NCI-H128 (cell line): ENCODE measurements around the gene RIF1.
"Not testable (repeated sequence)": the region's sequence is repeated elsewhere in the genome, so short reads cannot be mapped to it uniquely, and the experiment has no call there.

Source experiments
- DNase-seq: peaks from one replicate; lab custom pipeline; 2025; ENCODE audit not compliant: unreplicated experiment; lab: John Stamatoyannopoulos, UW

The RIF1 gene

GRCh38 chr2:151408788-151409600, 708 bp upstream of the RIF1 start:
- no peak for DNase-seq

GRCh38 chr2:151410485-151410834, 758 bp downstream of the RIF1 start:
- no peak for DNase-seq

- DNase-seq: no peak
Measured at GRCh38 chr2:151417650-151418049, 7.9 kb downstream of the RIF1 start.

GRCh38 chr2:151421681-151422080, 12.0 kb downstream of the RIF1 start:
- not testable (repeated sequence) for DNase-seq

GRCh38 chr2:151422917-151423439, 13.3 kb downstream of the RIF1 start:
- no peak for DNase-seq

- no peak for DNase-seq
Measured at GRCh38 chr2:151423760-151424159, 14.1 kb downstream of the RIF1 start.

GRCh38 chr2:151437630-151438029, 27.9 kb downstream of the RIF1 start:
- no peak for DNase-seq

- no peak for DNase-seq
Measured at GRCh38 chr2:151438506-151438905, 28.8 kb downstream of the RIF1 start.

GRCh38 chr2:151439127-151439526, 29.4 kb downstream of the RIF1 start:
- DNase-seq: no peak

GRCh38 chr2:151459358-151459757, 49.7 kb downstream of the RIF1 start:
- no peak for DNase-seq

- DNase-seq: no peak
Measured at GRCh38 chr2:151465771-151466170, 56.1 kb downstream of the RIF1 start.

GRCh38 chr2:151470556-151470955, 60.9 kb downstream of the RIF1 start:
- no peak for DNase-seq

- DNase-seq: no peak
Measured at GRCh38 chr2:151472966-151473365, 63.3 kb downstream of the RIF1 start.

GRCh38 chr2:151475071-151475470, 65.4 kb downstream of the RIF1 start:
- no peak for DNase-seq

GRCh38 chr2:151476287-151476686, 66.6 kb downstream of the RIF1 start:
- no peak for DNase-seq

GRCh38 chr2:151478011-151478410, 68.3 kb downstream of the RIF1 start:
- DNase-seq: no peak

- DNase-seq: no peak
Measured at GRCh38 chr2:151481744-151482143, 72.0 kb downstream of the RIF1 start.

GRCh38 chr2:151482171-151482725, 72.5 kb downstream of the RIF1 start:
- DNase-seq: no peak

- DNase-seq: no peak
Measured at GRCh38 chr2:151483546-151483945, 73.8 kb downstream of the RIF1 start.

GRCh38 chr2:151484100-151484499, 74.4 kb downstream of the RIF1 start:
- DNase-seq: no peak

- DNase-seq: no peak
Measured at GRCh38 chr2:151486053-151486452, 76.4 kb downstream of the RIF1 start.

GRCh38 chr2:151490276-151490675, 80.6 kb downstream of the RIF1 start:
- DNase-seq: no peak

GRCh38 chr2:151491496-151491895, 81.8 kb downstream of the RIF1 start:
- DNase-seq: no peak
